Loucy (cell line): ENCODE measurements around the gene CYTL1.

Experiments
- H2AFZ ChIP-seq: fragments of 200-600 bp; sonication (generic); 2 replicates; pipeline ENCODE4 v1.6.0; 2016; ENCODE audit warnings: antibody characterized with exemption, mild to moderate bottlenecking, low read length, moderate library complexity
- H3F3A ChIP-seq: fragments of 200-600 bp; 2 replicates; pipeline ENCODE4 v1.6.0; 2016; ENCODE audit warnings: antibody characterized with exemption, low read depth, mild to moderate bottlenecking
- H3K27me3 ChIP-seq: fragments of 200-600 bp; sonication (generic); 2 replicates; pipeline ENCODE4 v1.6.1; 2014; ENCODE audit warnings: low read length, mild to moderate bottlenecking; ENCODE audit not compliant: insufficient read depth, poor library complexity, severe bottlenecking
- H3K36me3 ChIP-seq: fragments of 200-600 bp; sonication (generic); 2 replicates; pipeline ENCODE4 v1.6.1; 2016; ENCODE audit warnings: low read length; ENCODE audit not compliant: insufficient read depth
- H3K4me1 ChIP-seq: fragments of 200-600 bp; sonication (generic); 2 replicates; pipeline ENCODE4 v1.5.1; 2014; ENCODE audit warnings: low read length, mild to moderate bottlenecking; ENCODE audit not compliant: insufficient read depth, poor library complexity, severe bottlenecking
- H3K4me2 ChIP-seq: fragments of 200-600 bp; sonication (generic); 2 replicates; pipeline ENCODE4 v1.6.0; 2014; ENCODE audit warnings: antibody characterized with exemption, low read length, low read depth, mild to moderate bottlenecking; ENCODE audit not compliant: poor library complexity, severe bottlenecking
- H3K4me3 ChIP-seq: fragments of 200-600 bp; sonication (generic); 2 replicates; pipeline ENCODE4 v1.5.1; 2014; ENCODE audit warnings: low read length, mild to moderate bottlenecking, mixed read lengths; ENCODE audit not compliant: poor library complexity, severe bottlenecking
- H3K79me2 ChIP-seq: fragments of 200-600 bp; sonication (generic); 2 replicates; pipeline ENCODE4 v1.6.1; 2014; ENCODE audit warnings: low read length; ENCODE audit not compliant: insufficient read depth
- H3K9ac ChIP-seq: fragments of 200-600 bp; sonication (generic); 2 replicates; pipeline ENCODE4 v1.6.0; 2014; ENCODE audit warnings: mild to moderate bottlenecking, low read depth, low read length, moderate library complexity; ENCODE audit not compliant: poor library complexity, severe bottlenecking
- H3K9me2 ChIP-seq: fragments of 200-600 bp; sonication (generic); replicated peaks from 2 replicates; pipeline ENCODE4 v1.6.1; 2016; ENCODE audit warnings: low read depth, low read length, mixed read lengths
- H3K9me3 ChIP-seq: fragments of 200-600 bp; sonication (generic); 2 replicates; pipeline ENCODE4 v1.6.1; 2014; ENCODE audit warnings: mild to moderate bottlenecking, antibody characterized with exemption, low read length, low read depth; ENCODE audit not compliant: insufficient read depth
- H4K20me1 ChIP-seq: fragments of 200-600 bp; sonication (generic); 2 replicates; pipeline ENCODE4 v1.6.0; 2014; ENCODE audit warnings: antibody characterized with exemption, low read length, mild to moderate bottlenecking; ENCODE audit not compliant: insufficient read depth, poor library complexity, severe bottlenecking
- CTCF ChIP-seq: fragments of 200-600 bp; sonication (generic); conservative IDR thresholded peaks from 2 replicates; pipeline ENCODE4 v1.5.1; 2014; ENCODE audit warnings: mild to moderate bottlenecking, antibody characterized with exemption, low read length
- EZH2phosphoT487 ChIP-seq: fragments of 200-600 bp; IDR thresholded peaks from 2 replicates; pipeline ENCODE4 v1.6.1; 2018; ENCODE audit warnings: antibody characterized with exemption, mild to moderate bottlenecking, moderate library complexity, borderline replicate concordance

The CYTL1 gene

GRCh38 chr4:5037553-5038551 is 18.6 kb upstream of the CYTL1 start:
- Histone ChIP-seq H3F3A (no peaks in the 10 kb centered on the region), H3K9me3 (no peaks in the 10 kb centered on the region; the same call in 1 of the 2 replicates), H3K27me3 (no peaks in the 10 kb centered on the region), H3K4me2 (no peak overlapping the region), H3K9ac (no peak overlapping the region), H4K20me1 (no peaks in the 10 kb centered on the region), H3K9me2 (no peaks in the 10 kb centered on the region), H3K4me1 (no peaks in the 10 kb centered on the region), H3K4me3 (no peak overlapping the region), H2AFZ (no peak overlapping the region), H3K79me2 (no peaks in the 10 kb centered on the region), H3K36me3 (no peaks in the 10 kb centered on the region)
- TF ChIP-seq EZH2phosphoT487 (no peak), CTCF (no peak)

GRCh38 chr4:5036239-5036638 is 17.0 kb upstream of the CYTL1 start:
- Histone ChIP-seq H3K9me3 (no peaks in the 10 kb centered on the region), H2AFZ (no peak overlapping the region), H3K4me3 (no peak overlapping the region), H3K27me3 (no peaks in the 10 kb centered on the region), H3K9me2 (no peaks in the 10 kb centered on the region), H3K79me2 (no peaks in the 10 kb centered on the region), H3K9ac (no peak overlapping the region), H3K4me1 (no peaks in the 10 kb centered on the region), H4K20me1 (no peaks in the 10 kb centered on the region), H3K36me3 (no peaks in the 10 kb centered on the region), H3K4me2 (no peak overlapping the region), H3F3A (no peaks in the 10 kb centered on the region)
- TF ChIP-seq CTCF, result no peak
- TF ChIP-seq EZH2phosphoT487, result no peak

GRCh38 chr4:5034206-5034605 is 14.9 kb upstream of the CYTL1 start:
- TF ChIP-seq CTCF (no peak), EZH2phosphoT487 (no peak)
- no peaks in the 10 kb centered on the region for H3K27me3 ChIP-seq
- no peaks in the 10 kb centered on the region for H3K79me2 ChIP-seq
- no peaks in the 10 kb centered on the region for H3K9me2 ChIP-seq
- H3K9ac ChIP-seq, result no peak overlapping the region
- no peaks in the 10 kb centered on the region for H3F3A ChIP-seq
- H4K20me1 ChIP-seq, result no peaks in the 10 kb centered on the region
- no peak overlapping the region for H3K4me3 ChIP-seq
- no peak overlapping the region for H2AFZ ChIP-seq
- H3K4me1 ChIP-seq, result no peaks in the 10 kb centered on the region
- H3K36me3 ChIP-seq, result no peaks in the 10 kb centered on the region
- H3K9me3 ChIP-seq, result no peaks in the 10 kb centered on the region
- H3K4me2 ChIP-seq, result no peak overlapping the region
